ENCODE results near the gene TDRD10.

TDRD10 gene

GRCh38 chr1:154558720-154559465 is 56.9 kb downstream of the TDRD10 start:
- Histone ChIP-seq H3K36me3 (ENCODE audit: insufficient read depth, low read length) (peaks cover 19% of the 10 kb centered on the region), H3K9ac (ENCODE audit: low read depth, low read length) (peak overlapping the region; percentile 93), H3K4me3 (ENCODE audit: low read length) (peak overlapping the region; percentile 79), H3K4me1 (ENCODE audit: control insufficient read depth, insufficient read depth, low read length) (peaks cover 25% of the 10 kb centered on the region), H3K9me3 (replicated peaks; ENCODE audit: low read length) (no peaks in the 10 kb centered on the region), H3K27me3 (ENCODE audit: control insufficient read depth, insufficient read depth, low read length) (no peaks in the 10 kb centered on the region), H3K4me2 (ENCODE audit: low read length) (peak overlapping the region; percentile 93)

GRCh38 chr1:154559466-154560044 is 57.5 kb downstream of the TDRD10 start:
- peaks cover 25% of the 10 kb centered on the region for H3K4me1 ChIP-seq (ENCODE audit: control insufficient read depth, insufficient read depth, low read length)
- H3K4me2 ChIP-seq (ENCODE audit: low read length) = peak overlapping the region; percentile 93
- H3K36me3 ChIP-seq (ENCODE audit: insufficient read depth, low read length) = peaks cover 13% of the 10 kb centered on the region
- H3K4me3 ChIP-seq (ENCODE audit: low read length) = peak overlapping the region; percentile 79
- H3K9ac ChIP-seq (ENCODE audit: low read depth, low read length) = peak overlapping the region; percentile 93
- H3K27me3 ChIP-seq (ENCODE audit: control insufficient read depth, insufficient read depth, low read length) = no peaks in the 10 kb centered on the region
- H3K9me3 ChIP-seq (replicated peaks; ENCODE audit: low read length) = no peaks in the 10 kb centered on the region

GRCh38 chr1:154565876-154566275 is 63.9 kb downstream of the TDRD10 start:
- H3K4me3 ChIP-seq (ENCODE audit: low read length) = no peak overlapping the region
- peaks cover 41% of the 10 kb centered on the region for H3K27me3 ChIP-seq (ENCODE audit: control insufficient read depth, insufficient read depth, low read length)
- no peaks in the 10 kb centered on the region for H3K9me3 ChIP-seq (replicated peaks; ENCODE audit: low read length)
- H3K4me1 ChIP-seq (ENCODE audit: control insufficient read depth, insufficient read depth, low read length) = peaks cover 9% of the 10 kb centered on the region
- no peaks in the 10 kb centered on the region for H3K36me3 ChIP-seq (ENCODE audit: insufficient read depth, low read length)
- H3K9ac ChIP-seq (ENCODE audit: low read depth, low read length) = no peak overlapping the region
- H3K4me2 ChIP-seq (ENCODE audit: low read length) = no peak overlapping the region

- peaks cover 48% of the 10 kb centered on the region for H3K27me3 ChIP-seq (ENCODE audit: control insufficient read depth, insufficient read depth, low read length)
- no peaks in the 10 kb centered on the region for H3K9me3 ChIP-seq (replicated peaks; ENCODE audit: low read length)
- peaks cover 9% of the 10 kb centered on the region for H3K4me1 ChIP-seq (ENCODE audit: control insufficient read depth, insufficient read depth, low read length)
- peak within 1 kb of the TSS; percentile 58 for H3K4me3 ChIP-seq (ENCODE audit: low read length)
- peak within 1 kb of the TSS; percentile 84 for H3K4me2 ChIP-seq (ENCODE audit: low read length)
- H3K9ac ChIP-seq (ENCODE audit: low read depth, low read length) = no peak within 1 kb of the TSS
- H3K36me3 ChIP-seq (ENCODE audit: insufficient read depth, low read length) = no peaks in the 10 kb centered on the region
These were observed 65.6 kb downstream of the TDRD10 start, which contains the start of gene CHRNB2 for GRCh38 chr1:154567386-154568156. TSS of gene CHRNB2 (plus strand) at chr1:154567778. CDS start at chr1:154568045, 267 bp downstream.

GRCh38 chr1:154568157-154568815 is 66.3 kb downstream of the TDRD10 start:
- H3K36me3 ChIP-seq (ENCODE audit: insufficient read depth, low read length) = no peaks in the 10 kb centered on the region
- H3K4me3 ChIP-seq (ENCODE audit: low read length) = peak overlapping the region; percentile 58
- H3K9ac ChIP-seq (ENCODE audit: low read depth, low read length) = no peak overlapping the region
- no peaks in the 10 kb centered on the region for H3K9me3 ChIP-seq (replicated peaks; ENCODE audit: low read length)
- H3K27me3 ChIP-seq (ENCODE audit: control insufficient read depth, insufficient read depth, low read length) = peaks cover 52% of the 10 kb centered on the region
- H3K4me1 ChIP-seq (ENCODE audit: control insufficient read depth, insufficient read depth, low read length) = peaks cover 9% of the 10 kb centered on the region
- peak overlapping the region; percentile 84 for H3K4me2 ChIP-seq (ENCODE audit: low read length)

- H3K4me2 ChIP-seq (ENCODE audit: low read length) = no peak overlapping the region
- H3K4me3 ChIP-seq (ENCODE audit: low read length) = no peak overlapping the region
- H3K9me3 ChIP-seq (replicated peaks; ENCODE audit: low read length) = no peaks in the 10 kb centered on the region
- H3K4me1 ChIP-seq (ENCODE audit: control insufficient read depth, insufficient read depth, low read length) = peaks cover 9% of the 10 kb centered on the region
- peaks cover 43% of the 10 kb centered on the region for H3K27me3 ChIP-seq (ENCODE audit: control insufficient read depth, insufficient read depth, low read length)
- no peak overlapping the region for H3K9ac ChIP-seq (ENCODE audit: low read depth, low read length)
- H3K36me3 ChIP-seq (ENCODE audit: insufficient read depth, low read length) = no peaks in the 10 kb centered on the region
These were observed 69.4 kb downstream of the TDRD10 start for GRCh38 chr1:154571244-154571963.

GRCh38 chr1:154571964-154572288 is 69.9 kb downstream of the TDRD10 start:
- H3K4me2 ChIP-seq (ENCODE audit: low read length) = no peak overlapping the region
- no peak overlapping the region for H3K9ac ChIP-seq (ENCODE audit: low read depth, low read length)
- H3K4me1 ChIP-seq (ENCODE audit: control insufficient read depth, insufficient read depth, low read length) = peaks cover 9% of the 10 kb centered on the region
- H3K27me3 ChIP-seq (ENCODE audit: control insufficient read depth, insufficient read depth, low read length) = peaks cover 38% of the 10 kb centered on the region
- no peak overlapping the region for H3K4me3 ChIP-seq (ENCODE audit: low read length)
- no peaks in the 10 kb centered on the region for H3K9me3 ChIP-seq (replicated peaks; ENCODE audit: low read length)
- H3K36me3 ChIP-seq (ENCODE audit: insufficient read depth, low read length) = no peaks in the 10 kb centered on the region

GRCh38 chr1:154572468-154573167 is 70.6 kb downstream of the TDRD10 start:
- peaks cover 31% of the 10 kb centered on the region for H3K27me3 ChIP-seq (ENCODE audit: control insufficient read depth, insufficient read depth, low read length)
- H3K36me3 ChIP-seq (ENCODE audit: insufficient read depth, low read length) = no peaks in the 10 kb centered on the region
- no peak overlapping the region for H3K9ac ChIP-seq (ENCODE audit: low read depth, low read length)
- peaks cover 6% of the 10 kb centered on the region for H3K4me1 ChIP-seq (ENCODE audit: control insufficient read depth, insufficient read depth, low read length)
- no peak overlapping the region for H3K4me2 ChIP-seq (ENCODE audit: low read length)
- no peaks in the 10 kb centered on the region for H3K9me3 ChIP-seq (replicated peaks; ENCODE audit: low read length)
- no peak overlapping the region for H3K4me3 ChIP-seq (ENCODE audit: low read length)

- no peak overlapping the region for H3K4me2 ChIP-seq (ENCODE audit: low read length)
- no peaks in the 10 kb centered on the region for H3K9me3 ChIP-seq (replicated peaks; ENCODE audit: low read length)
- peaks cover under 1% of the 10 kb centered on the region for H3K4me1 ChIP-seq (ENCODE audit: control insufficient read depth, insufficient read depth, low read length)
- H3K36me3 ChIP-seq (ENCODE audit: insufficient read depth, low read length) = peaks cover 1% of the 10 kb centered on the region
- H3K9ac ChIP-seq (ENCODE audit: low read depth, low read length) = no peak overlapping the region
- no peak overlapping the region for H3K4me3 ChIP-seq (ENCODE audit: low read length)
- H3K27me3 ChIP-seq (ENCODE audit: control insufficient read depth, insufficient read depth, low read length) = peaks cover 28% of the 10 kb centered on the region
These were observed 71.1 kb downstream of the TDRD10 start for GRCh38 chr1:154573168-154573510.

GRCh38 chr1:154574716-154575115 is 72.7 kb downstream of the TDRD10 start:
- Histone ChIP-seq H3K4me3 (ENCODE audit: low read length) (no peak overlapping the region), H3K4me2 (ENCODE audit: low read length) (no peak overlapping the region), H3K4me1 (ENCODE audit: control insufficient read depth, insufficient read depth, low read length) (no peaks in the 10 kb centered on the region), H3K27me3 (ENCODE audit: control insufficient read depth, insufficient read depth, low read length) (peaks cover 16% of the 10 kb centered on the region), H3K9ac (ENCODE audit: low read depth, low read length) (no peak overlapping the region), H3K36me3 (ENCODE audit: insufficient read depth, low read length) (peaks cover 16% of the 10 kb centered on the region), H3K9me3 (replicated peaks; ENCODE audit: low read length) (no peaks in the 10 kb centered on the region)

All from skeletal muscle satellite cell (primary cell).